Measurements from ENCODE around the gene FRMD1. TPM values are rescaled to one million over a fixed set of nuclear protein-coding genes. Genes with fewer than 3 reads are reported as not detected.

The FRMD1 gene
- total RNA-seq, 1 experiment from 2014 or later: not detected

GRCh38 chr6:168016721-168017525, 62.1 kb downstream of the FRMD1 start:
- Histone ChIP-seq H3K79me2 (ENCODE audit: low read length) (no peaks in the 10 kb centered on the region), H3K36me3 (ENCODE audit: insufficient read depth, low read length) (no peaks in the 10 kb centered on the region), H2AFZ (ENCODE audit: low read length) (no peak overlapping the region), H3K4me2 (ENCODE audit: low read depth, low read length, poor library complexity, severe bottlenecking) (no peak overlapping the region), H4K20me1 (ENCODE audit: insufficient read depth, low read depth, low read length) (no peaks in the 10 kb centered on the region), H3K4me1 (ENCODE audit: low read length) (no peaks in the 10 kb centered on the region), H3K27me3 (ENCODE audit: low read length) (no peaks in the 10 kb centered on the region), H3K4me3 (ENCODE audit: low read length) (no peak overlapping the region), H3K9me3 (ENCODE audit: low read length) (peaks cover 4% of the 10 kb centered on the region), H3K27ac (ENCODE audit: low read length) (no peak overlapping the region), H3K9ac (ENCODE audit: low read length) (no peak overlapping the region), H3K9me2 (replicated peaks; ENCODE audit: insufficient read depth, low read length) (no peaks in the 10 kb centered on the region)
- no peak for DNase-seq

- Histone ChIP-seq H3K4me1 (ENCODE audit: low read length) (no peaks in the 10 kb centered on the region), H3K4me3 (ENCODE audit: low read length) (no peak overlapping the region), H3K36me3 (ENCODE audit: insufficient read depth, low read length) (no peaks in the 10 kb centered on the region), H3K27ac (ENCODE audit: low read length) (no peak overlapping the region), H3K9me2 (replicated peaks; ENCODE audit: insufficient read depth, low read length) (no peaks in the 10 kb centered on the region), H3K9ac (ENCODE audit: low read length) (no peak overlapping the region), H3K79me2 (ENCODE audit: low read length) (no peaks in the 10 kb centered on the region), H3K4me2 (ENCODE audit: low read depth, low read length, poor library complexity, severe bottlenecking) (no peak overlapping the region), H3K9me3 (ENCODE audit: low read length) (peaks cover 10% of the 10 kb centered on the region), H4K20me1 (ENCODE audit: insufficient read depth, low read depth, low read length) (no peaks in the 10 kb centered on the region), H2AFZ (ENCODE audit: low read length) (no peak overlapping the region), H3K27me3 (ENCODE audit: low read length) (no peaks in the 10 kb centered on the region)
- no peak for DNase-seq
Observed at GRCh38 chr6:168016176-168016620, 62.8 kb downstream of the FRMD1 start.

- no peak overlapping the region for H3K4me3 ChIP-seq (ENCODE audit: low read length)
- H3K79me2 ChIP-seq (ENCODE audit: low read length): no peaks in the 10 kb centered on the region
- no peaks in the 10 kb centered on the region for H3K36me3 ChIP-seq (ENCODE audit: insufficient read depth, low read length)
- no peaks in the 10 kb centered on the region for H3K27me3 ChIP-seq (ENCODE audit: low read length)
- H3K9me2 ChIP-seq (replicated peaks; ENCODE audit: insufficient read depth, low read length): no peaks in the 10 kb centered on the region
- no peak overlapping the region for H3K9ac ChIP-seq (ENCODE audit: low read length)
- no peak overlapping the region for H2AFZ ChIP-seq (ENCODE audit: low read length)
- H3K4me1 ChIP-seq (ENCODE audit: low read length): no peaks in the 10 kb centered on the region
- no peak overlapping the region for H3K4me2 ChIP-seq (ENCODE audit: low read depth, low read length, poor library complexity, severe bottlenecking)
- no peak overlapping the region for H3K27ac ChIP-seq (ENCODE audit: low read length)
- peaks cover 14% of the 10 kb centered on the region for H3K9me3 ChIP-seq (ENCODE audit: low read length)
- DNase-seq: no peak
- H4K20me1 ChIP-seq (ENCODE audit: insufficient read depth, low read depth, low read length): no peaks in the 10 kb centered on the region
Observed at GRCh38 chr6:168015482-168016175, 63.4 kb downstream of the FRMD1 start.

DNA sequence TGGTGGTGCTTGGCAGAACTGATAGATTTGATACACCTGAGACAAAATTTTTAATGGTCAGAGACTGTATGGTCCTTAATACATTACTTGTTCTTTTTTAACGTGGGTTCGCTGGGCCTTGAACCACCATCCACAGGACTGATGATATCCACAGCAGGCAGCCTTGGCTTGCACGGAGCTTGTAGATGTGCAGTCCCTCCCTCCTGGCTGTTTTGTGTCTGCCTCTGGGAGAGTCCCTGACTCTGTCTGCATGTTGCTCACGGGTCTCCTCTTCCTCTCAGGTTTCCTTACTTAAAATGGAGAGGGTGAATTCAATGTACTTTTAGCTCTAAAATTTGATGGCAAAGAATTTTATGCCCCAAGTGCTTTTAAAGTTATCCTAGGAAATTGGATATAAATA, 64.0 kb downstream of the FRMD1 start:
- H4K20me1 ChIP-seq (ENCODE audit: insufficient read depth, low read depth, low read length): no peaks in the 10 kb centered on the region
- no peaks in the 10 kb centered on the region for H3K27me3 ChIP-seq (ENCODE audit: low read length)
- peaks cover 17% of the 10 kb centered on the region for H3K9me3 ChIP-seq (ENCODE audit: low read length)
- no peaks in the 10 kb centered on the region for H3K4me1 ChIP-seq (ENCODE audit: low read length)
- H3K79me2 ChIP-seq (ENCODE audit: low read length): no peaks in the 10 kb centered on the region
- H3K4me3 ChIP-seq (ENCODE audit: low read length): no peak overlapping the region
- H3K27ac ChIP-seq (ENCODE audit: low read length): no peak overlapping the region
- no peak overlapping the region for H3K9ac ChIP-seq (ENCODE audit: low read length)
- no peak overlapping the region for H2AFZ ChIP-seq (ENCODE audit: low read length)
- no peaks in the 10 kb centered on the region for H3K36me3 ChIP-seq (ENCODE audit: insufficient read depth, low read length)
- H3K4me2 ChIP-seq (ENCODE audit: low read depth, low read length, poor library complexity, severe bottlenecking): no peak overlapping the region
- no peaks in the 10 kb centered on the region for H3K9me2 ChIP-seq (replicated peaks; ENCODE audit: insufficient read depth, low read length)
- DNase-seq: no peak

- Histone ChIP-seq H2AFZ (ENCODE audit: low read length) (no peak overlapping the region), H3K4me1 (ENCODE audit: low read length) (no peaks in the 10 kb centered on the region), H3K79me2 (ENCODE audit: low read length) (no peaks in the 10 kb centered on the region), H3K4me3 (ENCODE audit: low read length) (no peak overlapping the region), H4K20me1 (ENCODE audit: insufficient read depth, low read depth, low read length) (no peaks in the 10 kb centered on the region), H3K4me2 (ENCODE audit: low read depth, low read length, poor library complexity, severe bottlenecking) (no peak overlapping the region), H3K27me3 (ENCODE audit: low read length) (no peaks in the 10 kb centered on the region), H3K36me3 (ENCODE audit: insufficient read depth, low read length) (no peaks in the 10 kb centered on the region), H3K9me2 (replicated peaks; ENCODE audit: insufficient read depth, low read length) (no peaks in the 10 kb centered on the region), H3K27ac (ENCODE audit: low read length) (no peak overlapping the region), H3K9ac (ENCODE audit: low read length) (no peak overlapping the region), H3K9me3 (ENCODE audit: low read length) (peaks cover 17% of the 10 kb centered on the region)
- DNase-seq: no peak
Observed at GRCh38 chr6:168014428-168014827, 64.6 kb downstream of the FRMD1 start.

DNA sequence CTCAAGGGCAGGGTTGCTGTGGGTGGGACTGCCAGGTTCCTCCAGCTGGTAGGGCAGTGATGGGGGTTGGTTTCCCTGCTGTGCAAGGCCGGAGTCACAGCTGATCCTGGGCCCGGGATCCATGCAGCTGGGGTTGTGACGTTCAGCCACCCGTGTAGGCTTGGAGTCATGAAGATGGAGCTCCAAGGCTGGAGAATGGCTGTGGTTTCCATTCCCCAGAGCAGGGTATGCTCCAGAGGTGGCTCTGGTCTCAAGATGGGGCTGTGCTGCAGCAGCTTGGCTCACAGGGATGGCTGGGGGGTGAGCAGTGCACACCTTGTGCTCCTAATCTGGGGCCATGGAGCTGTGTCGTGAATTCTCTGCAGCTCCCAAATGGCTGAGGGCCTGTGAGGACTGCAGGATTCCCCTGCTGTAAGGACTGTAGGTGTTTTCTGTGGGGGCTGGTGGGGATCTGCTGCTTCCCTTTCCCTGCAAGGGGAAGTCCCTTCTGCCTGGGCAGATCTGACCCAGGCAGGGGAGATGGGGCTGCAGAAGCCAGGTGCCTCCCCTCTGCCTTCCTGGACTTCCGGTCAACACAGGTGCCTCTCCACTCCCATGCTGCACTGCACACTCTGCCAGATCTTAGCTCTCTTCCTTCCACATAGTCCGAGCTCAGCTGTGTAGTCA, 65.6 kb downstream of the FRMD1 start:
- H3K4me2 ChIP-seq (ENCODE audit: low read depth, low read length, poor library complexity, severe bottlenecking): no peak overlapping the region
- H3K9ac ChIP-seq (ENCODE audit: low read length): no peak overlapping the region
- no peaks in the 10 kb centered on the region for H4K20me1 ChIP-seq (ENCODE audit: insufficient read depth, low read depth, low read length)
- DNase-seq: no peak
- no peak overlapping the region for H2AFZ ChIP-seq (ENCODE audit: low read length)
- H3K79me2 ChIP-seq (ENCODE audit: low read length): no peaks in the 10 kb centered on the region
- no peaks in the 10 kb centered on the region for H3K9me2 ChIP-seq (replicated peaks; ENCODE audit: insufficient read depth, low read length)
- no peak overlapping the region for H3K27ac ChIP-seq (ENCODE audit: low read length)
- H3K36me3 ChIP-seq (ENCODE audit: insufficient read depth, low read length): no peaks in the 10 kb centered on the region
- H3K4me3 ChIP-seq (ENCODE audit: low read length): no peak overlapping the region
- no peaks in the 10 kb centered on the region for H3K27me3 ChIP-seq (ENCODE audit: low read length)
- H3K4me1 ChIP-seq (ENCODE audit: low read length): no peaks in the 10 kb centered on the region
- H3K9me3 ChIP-seq (ENCODE audit: low read length): peaks cover 19% of the 10 kb centered on the region

DNA sequence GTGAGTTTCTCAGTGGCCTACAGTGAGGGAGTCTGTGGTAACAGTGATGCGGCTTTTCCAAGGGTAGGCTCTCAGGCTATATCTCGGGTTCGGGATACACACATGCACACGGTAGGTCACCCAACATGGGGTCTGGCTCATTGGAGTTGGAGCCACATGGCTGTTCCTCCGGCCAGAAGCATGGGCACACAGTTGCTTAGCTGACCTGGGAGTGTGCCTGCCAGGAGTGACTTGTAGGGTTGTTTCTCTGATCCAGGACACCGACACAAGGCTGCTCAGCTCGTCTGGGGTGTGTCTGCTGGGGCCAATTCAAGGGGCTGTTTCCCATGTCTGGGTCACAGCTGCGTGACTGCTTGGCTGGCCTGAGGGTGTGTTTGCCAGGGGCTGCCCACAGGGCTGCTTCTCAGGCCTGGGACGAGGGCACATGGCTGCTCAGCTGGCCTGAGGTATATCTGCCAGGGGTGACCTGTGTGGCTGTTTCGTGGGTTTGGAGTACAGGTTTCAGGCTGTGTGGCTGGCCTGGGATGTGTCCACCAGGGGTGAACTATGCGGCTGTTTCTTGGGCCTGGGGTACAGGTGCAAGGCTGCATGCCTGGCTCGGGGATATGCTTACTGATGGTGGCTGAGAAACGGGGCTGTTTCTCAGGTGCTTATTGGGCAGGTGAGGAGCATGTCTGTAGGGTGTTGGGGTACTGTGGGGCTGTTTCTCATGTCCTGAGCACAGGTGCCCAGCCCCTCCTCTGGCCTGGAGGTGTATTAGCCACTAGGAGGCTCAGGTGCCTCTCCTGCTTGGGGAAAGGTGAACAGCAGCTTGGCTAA, 66.4 kb downstream of the FRMD1 start:
- no peak overlapping the region for H2AFZ ChIP-seq (ENCODE audit: low read length)
- H3K27me3 ChIP-seq (ENCODE audit: low read length): no peaks in the 10 kb centered on the region
- peaks cover 19% of the 10 kb centered on the region for H3K9me3 ChIP-seq (ENCODE audit: low read length)
- H3K9me2 ChIP-seq (replicated peaks; ENCODE audit: insufficient read depth, low read length): no peaks in the 10 kb centered on the region
- DNase-seq: no peak
- H4K20me1 ChIP-seq (ENCODE audit: insufficient read depth, low read depth, low read length): no peaks in the 10 kb centered on the region
- no peaks in the 10 kb centered on the region for H3K79me2 ChIP-seq (ENCODE audit: low read length)
- H3K4me3 ChIP-seq (ENCODE audit: low read length): no peak overlapping the region
- no peak overlapping the region for H3K27ac ChIP-seq (ENCODE audit: low read length)
- no peaks in the 10 kb centered on the region for H3K4me1 ChIP-seq (ENCODE audit: low read length)
- H3K36me3 ChIP-seq (ENCODE audit: insufficient read depth, low read length): no peaks in the 10 kb centered on the region
- no peak overlapping the region for H3K9ac ChIP-seq (ENCODE audit: low read length)
- H3K4me2 ChIP-seq (ENCODE audit: low read depth, low read length, poor library complexity, severe bottlenecking): no peak overlapping the region

Measured in Karpas-422 (cell line).